Body of pancreas (tissue), 4 donors: ENCODE data around the gene SLC13A3.

Source experiments
- POLR2A ChIP-seq, 3 donors: fragments of 450-650 bp; IDR thresholded peaks; one replicate each; pipeline ENCODE4 v1.6.1; 2016; ENCODE audit warnings: antibody characterized with exemption in 3 of 3, mild to moderate bottlenecking in 2 of 3
- TF ChIP-seq, protein P1 (sequence below), 7 experiments: fragments of 450-650 bp in 4 of 7; fragments of 200-600 bp in 3 of 7; sonication (generic) in 3 of 7; IDR thresholded peaks; one replicate each; pipeline ENCODE4 v1.5.1; 2016 to 2019; ENCODE audit warnings: antibody characterized with exemption in 7 of 7

DNA sequence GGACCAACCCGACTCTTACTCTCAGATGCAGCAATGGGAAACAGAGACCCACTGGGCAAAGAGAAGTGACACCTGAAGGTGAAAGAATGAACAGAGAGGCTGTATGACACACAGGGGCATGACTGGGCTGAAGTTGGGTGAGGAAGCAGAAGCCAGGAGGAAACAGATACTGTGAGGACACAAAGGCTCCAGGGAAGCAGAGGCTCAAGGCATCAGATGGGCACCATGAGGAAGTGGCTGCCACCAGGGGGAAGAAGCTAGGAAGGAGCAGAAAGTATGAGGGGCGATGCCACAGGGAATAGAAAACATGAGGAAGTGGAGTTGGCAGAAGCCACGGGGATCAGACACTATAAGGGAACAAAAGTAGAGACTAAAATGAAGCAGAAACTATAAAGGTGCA lies 69.9 kb downstream of the SLC13A3 start:
- TF ChIP-seq, protein P1, sequence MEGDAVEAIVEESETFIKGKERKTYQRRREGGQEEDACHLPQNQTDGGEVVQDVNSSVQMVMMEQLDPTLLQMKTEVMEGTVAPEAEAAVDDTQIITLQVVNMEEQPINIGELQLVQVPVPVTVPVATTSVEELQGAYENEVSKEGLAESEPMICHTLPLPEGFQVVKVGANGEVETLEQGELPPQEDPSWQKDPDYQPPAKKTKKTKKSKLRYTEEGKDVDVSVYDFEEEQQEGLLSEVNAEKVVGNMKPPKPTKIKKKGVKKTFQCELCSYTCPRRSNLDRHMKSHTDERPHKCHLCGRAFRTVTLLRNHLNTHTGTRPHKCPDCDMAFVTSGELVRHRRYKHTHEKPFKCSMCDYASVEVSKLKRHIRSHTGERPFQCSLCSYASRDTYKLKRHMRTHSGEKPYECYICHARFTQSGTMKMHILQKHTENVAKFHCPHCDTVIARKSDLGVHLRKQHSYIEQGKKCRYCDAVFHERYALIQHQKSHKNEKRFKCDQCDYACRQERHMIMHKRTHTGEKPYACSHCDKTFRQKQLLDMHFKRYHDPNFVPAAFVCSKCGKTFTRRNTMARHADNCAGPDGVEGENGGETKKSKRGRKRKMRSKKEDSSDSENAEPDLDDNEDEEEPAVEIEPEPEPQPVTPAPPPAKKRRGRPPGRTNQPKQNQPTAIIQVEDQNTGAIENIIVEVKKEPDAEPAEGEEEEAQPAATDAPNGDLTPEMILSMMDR (IDR thresholded peaks at IDR 0.05) = peak in 1 of 7 experiments; percentile 12
- TF ChIP-seq POLR2A (IDR thresholded peaks at IDR 0.05) = no peak
